ENCODE measurements around the gene B4GALNT1. TPM values are rescaled to one million over a fixed set of nuclear protein-coding genes. Genes with fewer than 3 reads are reported as not detected.

B4GALNT1 gene
- total and polyA plus RNA-seq, 2 of the 13 experiments (the other 11 are each of a cell fraction or from before 2014, with no cell fraction given) = 4.5 to 5.4 TPM

GRCh38 chr12:57585156-57585555 lies 47.8 kb downstream of the B4GALNT1 start (continued):
- no peak for TF ChIP-seq ZNF784 (CRISPR knock-in tag; IDR thresholded peaks at IDR 0.05; ENCODE audit: borderline replicate concordance)
- no peak for TF ChIP-seq ATAD3A (CRISPR knock-in tag; IDR thresholded peaks at IDR 0.05)
- TF ChIP-seq, protein P1, sequence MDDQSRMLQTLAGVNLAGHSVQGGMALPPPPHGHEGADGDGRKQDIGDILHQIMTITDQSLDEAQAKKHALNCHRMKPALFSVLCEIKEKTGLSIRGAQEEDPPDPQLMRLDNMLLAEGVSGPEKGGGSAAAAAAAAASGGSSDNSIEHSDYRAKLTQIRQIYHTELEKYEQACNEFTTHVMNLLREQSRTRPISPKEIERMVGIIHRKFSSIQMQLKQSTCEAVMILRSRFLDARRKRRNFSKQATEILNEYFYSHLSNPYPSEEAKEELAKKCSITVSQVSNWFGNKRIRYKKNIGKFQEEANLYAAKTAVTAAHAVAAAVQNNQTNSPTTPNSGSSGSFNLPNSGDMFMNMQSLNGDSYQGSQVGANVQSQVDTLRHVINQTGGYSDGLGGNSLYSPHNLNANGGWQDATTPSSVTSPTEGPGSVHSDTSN (CRISPR knock-in tag; IDR thresholded peaks at IDR 0.05; ENCODE audit: borderline replicate concordance) = no peak

- in situ Hi-C loops (cut with HindIII; ENCODE audit: extremely low pct_ligation_motif_present, low pct_unique_long_range_greater_than_20kb) (loop anchor here (5.0 kb wide), 1 partner anchor 38 kb away; no protein-coding TSS in a partner anchor), intact Hi-C loops (cut with micrococcal nuclease; ENCODE audit: unreplicated experiment) (loop anchor here (5.0 kb wide), 1 partner anchor 153 kb away; the partner anchor contains the start of gene AGAP2)
- peaks cover 29% of the 10 kb centered on the region for H3K4me1 ChIP-seq (ENCODE audit: insufficient read depth, low read length)
- DNase-seq (ENCODE audit: low spot score) (no peak), FAIRE-seq (no peak), ATAC-seq (no peak)
- peaks cover 3 to 25% of the 10 kb centered on the region in 2 experiments for H3K36me3 ChIP-seq (replicated peaks in 1 of 2; ENCODE audit: control insufficient read depth in 1 of 2, insufficient read depth in 2 of 2, low read length in 2 of 2)
- BruUV-seq (replicated peaks) = no TSS peak
- no peak overlapping the region for H3K27ac ChIP-seq (ENCODE audit: extremely low read length, insufficient read depth, low read length)
- H3K4me3 ChIP-seq (replicated peaks in 1 of 3; ENCODE audit: insufficient read depth in 1 of 3, low read depth in 2 of 3, low read length in 3 of 3) = no peak overlapping the region
- H3K9me3 ChIP-seq (ENCODE audit: low read length) = no peaks in the 10 kb centered on the region
- no peak for TF ChIP-seq ZKSCAN1 (IDR thresholded peaks at IDR 0.05; ENCODE audit: low read length)
- TF ChIP-seq ZNF570 (CRISPR knock-in tag; IDR thresholded peaks at IDR 0.05; ENCODE audit: borderline replicate concordance) = no peak
- no peak for TF ChIP-seq MYNN (CRISPR knock-in tag; IDR thresholded peaks at IDR 0.05; ENCODE audit: low read depth)
- TF ChIP-seq IKZF4 (CRISPR knock-in tag; IDR thresholded peaks at IDR 0.05; ENCODE audit: borderline replicate concordance, low read depth, not compliant biosample characterization) = no peak
- no peak for TF ChIP-seq ZBTB7A (CRISPR knock-in tag; IDR thresholded peaks at IDR 0.05)
- TF ChIP-seq CREB1 (IDR thresholded peaks at IDR 0.05) = no peak
- no peak for TF ChIP-seq CREB1 (CRISPR knock-in tag; IDR thresholded peaks at IDR 0.05)
- TF ChIP-seq ZNF318 (CRISPR knock-in tag; IDR thresholded peaks at IDR 0.05) = no peak
- ChIA-PET POLR2A (interaction anchor here (2.6 kb wide), 1 partner anchor 36 kb away, joined by 8 read pairs; no protein-coding TSS in a partner anchor), CTCF (ENCODE audit: low intra/inter-chr PET ratio, low total read pairs) (interaction anchor here (3.8 kb wide), 1 partner anchor 36 kb away, joined by 53 read pairs; no protein-coding TSS in a partner anchor)
- no peaks in the 10 kb centered on the region for H4K20me1 ChIP-seq (ENCODE audit: insufficient read depth, low read length)
- no peaks in the 10 kb centered on the region for H3K79me2 ChIP-seq (ENCODE audit: insufficient read depth, low read length)
- H3K27me3 ChIP-seq (ENCODE audit: control insufficient read depth in 1 of 2, insufficient read depth in 2 of 2, low read length in 2 of 2) = no peaks in the 10 kb centered on the region
- no peak overlapping the region for H3K4me2 ChIP-seq (ENCODE audit: low read depth, low read length)
- H3K9ac ChIP-seq (ENCODE audit: insufficient read depth, low read depth, low read length) = no peak overlapping the region
- H2AFZ ChIP-seq (ENCODE audit: low read length) = no peak overlapping the region
Observed at GRCh38 chr12:57584690-57585089, 48.3 kb downstream of the B4GALNT1 start.
